HG02870 (cell line): Measurements from ENCODE around the gene CSGALNACT2.

ENCODE experiments used
- ATAC-seq: cut with Tn5 transposase; IDR thresholded peaks from one replicate; pipeline ENCODE4 v1.9.1; 2021; ENCODE audit warnings: mild to moderate bottlenecking, moderate library complexity; ENCODE audit not compliant: unreplicated experiment

The CSGALNACT2 gene

DNA sequence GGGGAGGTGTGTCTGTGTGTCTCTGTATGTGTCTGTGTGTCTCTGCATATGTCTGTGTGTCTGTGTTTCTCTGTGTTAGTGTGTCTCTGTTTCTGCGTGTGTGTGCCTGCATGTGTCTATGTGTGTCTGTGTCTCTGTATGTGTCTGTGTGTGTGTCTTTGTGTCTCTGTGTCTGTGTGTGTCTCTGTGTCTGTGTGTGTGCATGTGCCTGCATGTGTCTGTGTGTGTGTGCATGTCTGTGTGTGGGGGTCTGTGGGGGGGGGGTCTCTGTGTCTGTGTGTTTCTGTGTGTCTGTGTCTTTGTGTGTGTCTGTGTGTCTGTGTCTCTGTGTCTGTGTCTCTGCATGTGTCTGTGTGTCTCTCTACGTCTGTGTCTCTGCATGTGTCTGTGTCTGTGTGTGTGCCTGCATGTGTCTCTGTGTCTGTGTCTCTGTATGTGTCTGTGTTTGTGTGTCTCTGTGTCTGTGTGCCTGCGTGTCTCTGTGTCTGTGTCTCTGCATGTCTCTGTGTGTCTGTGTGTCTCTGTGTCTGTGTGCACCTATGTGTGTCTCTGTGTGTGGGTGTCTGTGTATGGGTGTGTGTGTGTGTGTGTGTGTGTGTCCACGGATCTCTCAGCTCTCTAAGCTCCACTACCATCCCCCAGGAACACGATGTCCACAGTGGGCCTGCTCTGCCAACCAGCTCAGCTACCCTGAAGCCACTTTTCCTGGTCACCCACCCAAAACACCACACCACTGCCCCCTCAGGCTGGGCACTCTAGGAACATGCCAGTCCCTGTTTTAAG lies 87.0 kb downstream of the CSGALNACT2 start:
- ATAC-seq = no peak

DNA sequence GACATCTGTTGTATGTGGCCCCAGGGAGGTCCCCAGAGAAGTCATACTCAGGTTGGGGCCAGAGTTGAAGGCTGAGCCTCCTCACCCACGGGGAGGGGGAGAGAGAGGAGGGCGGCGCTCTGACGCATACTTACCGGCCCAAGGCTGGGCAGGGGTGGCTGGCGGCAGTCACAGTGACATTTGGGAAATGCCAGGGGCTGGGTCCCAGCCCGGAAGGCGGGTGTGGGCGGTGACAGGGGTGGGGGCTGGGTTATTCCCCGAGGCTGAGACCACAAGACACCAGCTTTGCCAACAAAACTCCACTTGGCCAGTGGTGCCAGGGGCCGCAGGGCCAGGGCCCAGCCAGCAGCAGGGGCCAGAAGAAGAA lies 87.5 kb downstream of the CSGALNACT2 start:
- no peak for ATAC-seq

DNA sequence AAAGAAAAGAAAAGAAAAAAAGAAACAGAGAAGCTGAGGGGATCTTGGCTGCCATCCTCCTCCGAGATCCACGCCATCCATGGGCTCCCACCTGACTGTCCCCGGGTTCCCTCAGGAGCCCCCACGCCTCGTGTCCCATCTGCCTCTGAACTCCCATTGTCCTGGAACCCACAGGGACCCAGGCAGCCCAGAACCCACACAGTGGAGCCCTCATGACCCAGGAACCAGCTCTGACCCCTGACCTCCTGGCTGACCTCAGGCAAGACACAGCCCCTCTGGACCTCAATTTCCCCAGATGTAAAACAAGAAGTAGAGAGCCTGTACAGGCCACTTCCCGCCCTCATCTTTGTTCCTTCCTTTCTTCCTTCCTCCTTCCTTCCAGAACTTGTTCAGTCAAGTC lies 88.2 kb downstream of the CSGALNACT2 start:
- ATAC-seq = no peak

DNA sequence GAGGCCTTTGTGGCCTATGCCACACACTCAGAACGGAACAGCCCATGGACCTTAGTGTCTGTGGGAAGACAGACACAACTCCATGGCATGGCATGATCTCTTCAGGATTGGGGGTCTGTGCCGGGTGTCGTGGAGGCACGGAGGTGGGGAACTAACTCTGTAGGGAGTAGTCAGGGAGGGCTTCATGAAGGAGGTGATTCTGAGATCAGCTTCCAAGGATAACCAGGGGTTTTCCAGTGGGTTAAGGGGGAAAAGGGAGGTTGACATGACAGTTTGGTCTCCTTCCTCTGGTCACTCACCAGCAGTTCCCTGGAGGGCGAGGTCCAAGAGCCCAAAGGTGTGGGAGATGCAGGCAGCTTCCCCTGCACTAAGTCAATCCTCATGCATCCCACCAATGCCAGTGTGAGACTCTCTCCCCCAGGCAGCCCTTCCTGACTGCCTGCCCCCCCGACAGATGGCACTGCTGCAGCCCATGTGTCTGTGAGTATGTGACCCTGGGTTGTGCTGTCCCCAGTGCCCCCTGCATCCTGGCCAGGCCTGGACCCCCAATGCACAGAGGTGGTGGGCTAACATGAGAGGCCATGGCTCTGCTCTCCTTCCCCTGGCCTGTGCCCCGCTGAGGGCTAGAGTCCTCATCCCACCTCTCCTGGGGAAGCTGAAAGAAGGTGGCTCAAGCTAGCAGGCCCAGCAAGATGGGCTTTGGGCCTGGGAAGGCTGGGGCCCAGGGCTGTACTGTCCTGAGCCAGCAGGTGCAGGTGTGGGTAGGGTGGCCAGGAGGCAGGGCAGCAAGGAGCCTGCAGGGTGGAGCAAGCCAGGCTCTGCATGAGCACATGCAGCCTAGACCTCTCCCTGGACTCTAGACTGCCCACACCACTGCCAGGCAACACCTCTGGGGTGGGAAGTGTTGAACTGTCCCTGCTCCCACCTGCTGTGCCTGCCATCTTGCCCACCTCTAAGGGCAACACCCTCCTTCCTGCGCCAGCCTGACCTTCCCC lies 88.9 kb downstream of the CSGALNACT2 start:
- no peak for ATAC-seq

DNA sequence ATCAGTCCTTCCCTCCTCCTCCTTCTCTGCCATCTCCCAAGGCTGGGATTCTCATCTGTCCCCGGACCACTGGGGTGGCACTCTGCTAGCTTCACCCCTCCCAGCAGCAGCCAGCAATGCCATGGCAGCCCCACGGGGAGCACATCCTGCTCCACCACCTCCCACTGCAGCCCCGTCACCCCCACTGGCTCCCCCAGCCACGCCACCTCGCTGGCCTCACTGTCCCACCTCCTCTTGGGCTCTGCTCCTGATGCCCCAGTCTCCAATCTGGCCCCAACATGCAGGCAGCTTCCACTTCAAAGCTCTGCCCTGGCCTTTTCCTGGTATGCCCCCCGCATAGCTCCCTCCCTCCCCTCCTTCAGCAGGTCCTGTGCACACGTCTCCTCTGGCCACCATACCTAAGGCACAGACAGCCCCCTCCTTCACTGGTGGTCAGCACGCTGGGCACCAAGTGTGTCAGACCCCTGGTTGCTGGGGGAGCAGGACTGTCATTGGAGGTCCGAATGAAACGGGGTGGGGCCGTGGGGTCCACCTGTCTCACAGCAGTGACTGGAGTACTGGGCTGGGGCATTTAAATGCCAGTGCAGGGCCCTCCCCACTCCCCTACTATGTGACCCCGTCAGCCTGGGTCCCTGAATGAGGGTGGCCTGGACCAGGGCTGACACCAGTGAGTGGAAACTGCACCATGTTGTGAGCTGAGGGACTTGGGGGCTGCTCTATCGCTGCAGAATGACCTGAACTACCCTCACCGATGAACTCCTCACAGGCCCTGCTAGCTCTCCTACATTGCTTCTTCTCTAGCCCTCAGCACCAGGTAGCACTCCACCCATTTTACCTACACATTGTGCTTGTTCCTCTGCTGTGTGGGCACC lies 89.9 kb downstream of the CSGALNACT2 start:
- no peak for ATAC-seq

DNA sequence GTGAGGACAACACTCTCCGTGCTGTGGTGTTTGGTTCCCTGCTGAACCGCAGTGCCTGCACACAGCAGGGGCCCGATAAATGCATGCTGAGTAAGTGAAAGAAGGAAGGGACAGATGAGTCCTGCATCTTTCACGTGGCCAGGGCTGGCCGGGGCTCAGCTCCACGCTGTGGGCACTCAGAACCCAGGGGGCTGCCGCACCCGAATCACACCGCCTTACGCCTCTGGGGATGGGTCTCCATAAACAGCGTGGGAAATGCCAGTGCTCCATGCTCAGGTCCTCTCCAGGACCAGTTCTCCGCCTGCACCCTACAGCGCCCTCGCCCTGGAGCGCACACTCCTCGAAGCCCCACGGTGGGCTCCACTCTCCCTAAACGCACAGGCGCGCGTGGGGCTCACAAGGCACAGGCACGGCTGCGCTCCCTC lies 90.5 kb downstream of the CSGALNACT2 start:
- ATAC-seq = no peak

DNA sequence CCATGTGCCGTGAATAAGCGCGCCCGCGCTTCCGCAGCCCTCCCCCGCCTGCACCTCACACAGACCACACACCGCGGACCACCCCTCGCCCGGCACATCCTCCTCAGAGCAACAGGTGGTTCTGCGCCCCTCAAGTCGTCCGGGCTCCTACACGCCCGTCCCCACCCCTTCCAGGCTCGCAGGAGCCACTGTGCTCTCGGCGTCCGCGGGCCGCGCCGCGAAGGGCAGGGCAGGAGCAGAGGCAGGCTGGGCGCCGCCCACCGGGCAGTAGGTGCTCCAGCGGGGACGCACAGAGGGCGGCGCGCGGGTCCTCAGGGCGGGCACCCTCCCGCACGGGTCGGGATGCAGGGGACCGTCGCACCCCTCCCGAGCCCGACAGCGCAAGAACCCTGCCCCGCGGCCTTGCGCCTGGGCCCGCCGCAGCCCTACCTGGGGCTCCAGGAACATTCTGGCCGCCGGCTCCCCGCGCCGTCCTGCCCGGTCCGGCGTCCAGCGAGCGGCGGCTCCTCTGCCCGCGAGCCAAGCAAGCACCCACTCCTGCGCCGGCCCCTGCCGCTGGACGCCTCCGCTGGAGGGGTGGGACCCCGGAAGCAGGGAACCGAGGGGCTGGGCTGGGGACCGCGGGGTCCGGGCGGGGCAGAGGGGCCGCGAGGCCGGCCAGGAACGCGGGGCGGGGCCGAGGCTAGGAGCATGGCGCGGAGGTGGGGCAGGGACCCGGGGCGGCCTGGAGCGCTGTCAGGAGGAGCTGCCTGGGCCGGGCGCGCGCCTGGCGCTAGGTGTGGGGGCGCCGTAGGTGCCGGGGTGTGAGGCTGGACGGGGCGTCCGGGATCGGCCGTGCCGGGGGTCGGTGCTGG lies 91.2 kb downstream of the CSGALNACT2 start:
- no peak for ATAC-seq

DNA sequence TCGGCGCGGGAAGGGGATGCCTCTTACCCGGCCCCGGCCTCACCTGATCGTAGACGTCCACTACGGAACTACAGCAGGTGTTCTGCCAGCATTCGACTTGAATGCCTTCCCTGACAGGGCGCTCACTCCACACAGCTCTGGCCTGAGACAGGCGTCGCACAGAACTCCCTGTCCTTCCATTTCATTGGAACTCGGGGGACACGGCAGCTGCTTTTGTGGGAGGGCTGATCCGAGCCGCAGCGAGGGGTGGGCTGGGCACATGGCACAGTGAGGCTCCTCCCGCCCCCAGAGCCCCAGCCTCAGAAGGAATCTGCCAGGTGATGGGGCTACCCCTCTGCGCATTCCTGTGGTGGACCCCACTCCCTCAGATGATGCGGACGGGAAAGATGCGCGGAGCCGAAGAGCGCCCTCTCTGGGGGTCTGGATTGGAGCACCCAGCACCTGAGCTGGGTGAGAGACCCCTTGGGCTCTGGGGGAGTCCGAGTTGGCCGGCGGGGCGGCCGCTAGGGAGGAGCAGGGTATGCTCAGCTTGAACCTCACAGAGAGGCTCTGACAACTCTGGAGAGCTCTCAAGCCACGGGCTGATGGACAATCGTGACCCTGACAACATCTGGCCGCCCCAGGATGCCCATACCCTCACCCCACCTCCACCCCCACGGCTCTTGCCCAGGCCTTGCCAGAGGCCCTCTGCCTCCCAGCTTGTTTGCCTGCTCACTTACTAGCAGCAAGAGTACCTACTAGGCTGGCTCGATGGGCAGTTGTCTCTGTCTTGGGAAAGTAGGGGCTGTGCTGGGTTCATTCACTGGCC lies 92.1 kb downstream of the CSGALNACT2 start:
- ATAC-seq = no peak

DNA sequence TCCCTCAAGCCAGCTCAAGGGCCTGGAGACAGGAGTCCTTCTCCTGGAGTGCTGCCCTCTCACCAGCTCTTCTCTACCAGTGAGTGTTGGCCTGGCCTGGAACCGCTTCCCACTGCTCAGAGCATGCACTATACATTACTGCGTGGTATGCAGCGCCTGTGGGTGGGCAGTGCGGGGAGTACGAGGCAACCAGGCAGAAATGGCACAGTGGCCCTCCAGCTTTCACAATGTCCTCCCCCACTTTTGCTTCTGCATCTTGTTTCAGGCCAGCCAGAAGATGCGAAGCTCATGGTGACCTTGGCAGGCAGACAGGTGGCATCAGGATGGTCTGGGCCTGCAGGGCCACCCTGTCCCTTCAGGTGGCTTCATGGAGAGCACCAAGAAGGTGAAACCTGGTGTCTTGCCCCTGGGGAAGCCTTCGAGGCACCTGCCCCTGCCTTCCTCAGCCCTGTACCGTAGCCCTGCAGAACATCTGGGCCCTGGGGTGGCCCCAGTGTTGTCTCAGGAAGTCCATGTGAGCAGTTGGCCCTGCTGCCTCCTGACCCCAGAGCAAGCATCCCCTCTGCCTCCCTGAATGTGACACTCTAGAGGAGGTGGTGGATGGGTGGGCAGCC lies 92.8 kb downstream of the CSGALNACT2 start:
- ATAC-seq = no peak

DNA sequence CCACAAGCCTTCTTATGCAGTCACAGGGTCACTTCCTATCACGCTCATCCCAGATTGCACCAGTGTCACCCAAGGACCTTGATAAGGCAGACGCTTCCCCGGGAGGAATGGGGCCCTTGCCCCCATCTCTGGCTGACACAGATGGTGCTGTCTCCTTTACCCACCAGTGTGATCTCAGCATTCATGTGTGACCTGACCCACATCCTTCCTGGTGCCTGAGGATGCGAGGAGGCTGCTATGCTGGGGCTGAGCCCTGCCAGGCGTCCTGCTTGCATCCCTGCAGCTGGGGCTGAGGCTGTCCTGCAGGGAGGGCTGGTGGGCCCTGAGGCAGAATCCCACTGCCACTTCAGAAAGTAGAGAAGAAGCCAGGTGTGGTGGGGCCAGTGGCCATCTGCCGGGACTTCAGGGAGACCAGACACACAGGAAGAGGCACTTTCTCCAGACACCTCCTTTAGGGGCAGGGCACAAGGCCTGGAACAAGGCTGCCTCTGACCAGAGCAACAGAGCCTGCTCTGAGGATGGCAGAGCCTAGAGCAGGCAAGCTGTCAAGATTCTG lies 93.4 kb downstream of the CSGALNACT2 start:
- ATAC-seq = no peak

DNA sequence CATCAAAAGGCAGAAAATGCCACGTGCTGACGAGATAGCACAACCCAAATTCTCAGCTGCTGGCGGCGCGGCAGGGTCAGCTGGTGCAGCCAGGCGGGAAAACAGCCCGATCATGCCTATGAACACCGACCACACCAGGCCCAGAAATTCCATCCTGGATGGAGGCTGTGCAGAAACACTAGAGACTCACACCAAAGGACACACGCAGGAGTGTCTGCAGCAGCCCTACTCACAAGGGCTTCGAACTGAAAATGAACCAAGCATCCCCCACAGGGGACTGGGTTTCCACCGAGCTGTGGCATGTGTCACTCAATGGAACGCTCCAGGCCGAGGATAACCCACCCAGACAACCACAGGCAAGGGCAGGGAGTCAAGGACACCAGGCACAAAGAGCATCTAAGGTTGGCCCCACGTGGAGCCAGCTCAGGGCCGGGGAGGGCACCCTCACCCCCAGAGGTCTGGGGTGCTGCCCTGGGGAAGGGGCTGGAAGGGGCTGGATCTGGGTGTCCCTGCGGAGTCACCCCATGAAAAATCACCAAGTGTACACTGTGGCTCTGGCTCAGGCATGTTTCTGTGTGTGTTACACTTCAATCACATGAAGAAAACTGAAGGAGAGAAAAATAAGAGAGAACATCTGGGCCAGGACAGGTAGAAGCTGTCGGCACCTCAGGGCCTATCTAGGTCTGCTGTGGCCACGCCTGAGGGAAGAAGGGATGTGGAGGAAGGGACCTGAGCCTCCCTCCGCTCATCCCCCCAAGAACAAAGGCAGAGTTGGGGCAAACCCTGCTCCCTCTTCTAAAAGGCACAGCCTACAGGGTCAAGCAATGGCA lies 95.6 kb downstream of the CSGALNACT2 start:
- no peak for ATAC-seq

DNA sequence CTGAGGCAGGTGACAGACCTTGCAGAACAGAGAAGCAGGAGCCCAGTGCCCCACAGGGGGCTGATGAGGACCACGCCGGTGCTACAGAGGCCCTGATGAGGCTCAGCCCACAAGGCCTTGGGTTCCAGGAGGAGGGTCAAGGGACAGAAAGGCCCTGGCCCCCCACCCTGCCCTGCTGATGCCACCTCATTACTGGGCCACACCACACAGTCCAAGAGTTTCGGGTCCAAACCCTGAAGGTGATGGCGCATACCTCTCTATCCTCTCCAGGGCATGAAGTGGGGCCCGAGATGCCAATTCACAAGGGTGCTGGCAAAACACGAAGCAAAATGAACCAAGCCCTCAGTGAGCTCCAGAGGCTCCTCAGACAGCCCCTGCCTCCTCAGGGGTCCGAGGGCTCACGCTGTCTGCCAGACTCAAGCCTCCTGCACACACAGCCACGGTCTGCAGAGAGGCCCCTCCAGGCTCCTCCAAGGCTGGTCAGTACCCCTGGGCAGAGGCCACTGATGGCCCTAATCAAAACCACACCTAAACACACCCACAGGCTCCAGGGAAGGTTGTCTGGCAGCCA lies 96.3 kb downstream of the CSGALNACT2 start:
- no peak for ATAC-seq
